ENCODE data around the gene GPBP1L1. TPM values are rescaled to one million over a fixed set of nuclear protein-coding genes. Genes with fewer than 3 reads are reported as not detected.
A peak's percentile ranks its signal among the peaks of the same experiment; 100 is the strongest.
"Not testable (repeated sequence)": the region's sequence is repeated elsewhere in the genome, so short reads cannot be mapped to it uniquely, and the experiment has no call there.

GPBP1L1 gene
- total RNA-seq, 1 experiment from 2014 or later, result 51.1 TPM

GRCh38 chr1:45640293-45640692 is 46.0 kb downstream of the GPBP1L1 start:
- DNase-seq (ENCODE audit: low spot score), result no peak

GRCh38 chr1:45635211-45635610 is 51.1 kb downstream of the GPBP1L1 start:
- no peak for DNase-seq (ENCODE audit: low spot score)

GRCh38 chr1:45630429-45630828 is 55.9 kb downstream of the GPBP1L1 start:
- DNase-seq (ENCODE audit: low spot score), result no peak

GRCh38 chr1:45629035-45629434 is 57.3 kb downstream of the GPBP1L1 start:
- DNase-seq (ENCODE audit: low spot score), result no peak

GRCh38 chr1:45623972-45624371 is 62.4 kb downstream of the GPBP1L1 start, which contains the start of gene CCDC17:
TSS of gene CCDC17 (minus strand) at chr1:45624054. CDS start at chr1:45623909, 145 bp downstream.
- peak; percentile 26 for DNase-seq (ENCODE audit: low spot score)

- DNase-seq (ENCODE audit: low spot score), result no peak
These were observed 63.6 kb downstream of the GPBP1L1 start for GRCh38 chr1:45622524-45623394.

- no peak for DNase-seq (ENCODE audit: low spot score)
These were observed 64.3 kb downstream of the GPBP1L1 start for GRCh38 chr1:45621895-45622523.

GRCh38 chr1:45621501-45621836 is 64.9 kb downstream of the GPBP1L1 start:
- DNase-seq (ENCODE audit: low spot score), result no peak

GRCh38 chr1:45620588-45621500 is 65.5 kb downstream of the GPBP1L1 start:
- DNase-seq (ENCODE audit: low spot score), result no peak

GRCh38 chr1:45619149-45619921 is 67.0 kb downstream of the GPBP1L1 start:
- no peak for DNase-seq (ENCODE audit: low spot score)

GRCh38 chr1:45617618-45618017 is 68.7 kb downstream of the GPBP1L1 start:
- DNase-seq (ENCODE audit: low spot score), result no peak

GRCh38 chr1:45615885-45616284 is 70.4 kb downstream of the GPBP1L1 start:
- DNase-seq (ENCODE audit: low spot score), result no peak

GRCh38 chr1:45612941-45613579 is 73.3 kb downstream of the GPBP1L1 start:
- DNase-seq (ENCODE audit: low spot score), result no peak

GRCh38 chr1:45610589-45611226 is 75.6 kb downstream of the GPBP1L1 start:
- DNase-seq (ENCODE audit: low spot score), result no peak

- no peak for DNase-seq (ENCODE audit: low spot score)
These were observed 77.9 kb downstream of the GPBP1L1 start for GRCh38 chr1:45608175-45609156.

GRCh38 chr1:45607404-45608074 is 78.8 kb downstream of the GPBP1L1 start:
- no peak for DNase-seq (ENCODE audit: low spot score)

- DNase-seq (ENCODE audit: low spot score), result no peak
These were observed 82.1 kb downstream of the GPBP1L1 start for GRCh38 chr1:45604239-45604638.

GRCh38 chr1:45596765-45597164 is 89.6 kb downstream of the GPBP1L1 start:
- not testable (repeated sequence) for DNase-seq (ENCODE audit: low spot score)
